CD4-positive, alpha-beta T cell treated with Interferon gamma for 1 hour (primary cell): ENCODE measurements around the gene GMDS.
"Not testable (repeated sequence)": the region's sequence is repeated elsewhere in the genome, so short reads cannot be mapped to it uniquely, and the experiment has no call there.

Source experiments
- DNase-seq: peaks from one replicate; pipeline ENCODE4 v3.0.0-alpha.2; 2020

GMDS gene

GRCh38 chr6:1850121-1850839 is 395.1 kb downstream of the GMDS start:
- DNase-seq: no peak

- no peak for DNase-seq
Measured at GRCh38 chr6:1849691-1850090, 395.7 kb downstream of the GMDS start.

- DNase-seq: no peak
Measured at GRCh38 chr6:1848752-1849151, 396.7 kb downstream of the GMDS start.

- DNase-seq: no peak
Measured at GRCh38 chr6:1846611-1847010, 398.8 kb downstream of the GMDS start.

DNA sequence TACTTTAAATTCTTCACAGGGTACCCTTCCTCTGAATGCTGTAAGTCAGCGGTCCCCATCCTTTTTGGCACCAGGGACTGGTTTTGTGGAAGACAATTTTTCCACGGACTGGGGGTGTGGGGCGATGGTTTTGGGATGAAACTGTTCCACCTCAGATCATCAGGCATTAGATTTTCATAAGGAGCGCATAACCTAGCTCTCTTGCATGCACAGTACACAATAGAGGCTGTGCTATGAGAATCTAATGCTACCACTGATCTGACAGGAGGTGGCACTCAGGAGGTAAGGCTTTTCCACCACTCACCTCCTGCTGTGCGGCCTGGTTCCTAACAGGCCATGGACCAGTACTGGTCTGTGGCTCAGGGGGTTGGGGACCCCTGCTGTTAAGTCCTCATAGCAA is 399.9 kb downstream of the GMDS start:
- not testable (repeated sequence) for DNase-seq

- no peak for DNase-seq
Measured at GRCh38 chr6:1842334-1842733, 403.1 kb downstream of the GMDS start.

- DNase-seq: no peak
Measured at GRCh38 chr6:1841136-1841535, 404.3 kb downstream of the GMDS start.

DNA sequence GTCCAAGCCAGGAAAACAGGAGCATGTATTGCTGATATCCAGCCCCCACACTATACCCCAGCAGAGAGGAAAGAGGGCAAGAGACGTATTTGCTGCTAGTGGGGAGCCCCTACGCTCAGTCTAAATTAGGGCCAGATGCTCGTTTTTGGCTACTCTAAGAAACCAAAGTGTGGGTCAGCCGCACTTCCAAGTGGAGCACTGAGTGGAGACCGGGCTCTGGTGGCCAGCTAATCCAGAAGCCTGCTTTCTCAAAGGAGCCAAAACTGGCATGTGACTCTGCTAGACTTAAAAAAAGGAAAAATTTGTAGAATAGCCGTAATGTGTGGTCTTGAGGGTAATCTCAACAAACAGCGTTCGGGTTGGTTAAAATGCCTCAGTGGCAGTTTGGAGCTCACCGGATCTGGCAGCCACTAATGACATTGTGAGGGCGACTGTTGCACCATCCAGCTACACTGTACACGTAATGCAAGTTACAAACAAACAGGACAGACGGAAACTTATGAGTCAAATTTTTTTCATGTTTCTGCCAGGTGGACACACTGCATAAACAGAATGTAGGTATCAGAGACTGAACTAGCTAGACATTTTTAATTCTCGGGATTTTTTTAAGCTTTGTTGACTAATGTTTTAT is 404.8 kb downstream of the GMDS start:
- no peak for DNase-seq

DNA sequence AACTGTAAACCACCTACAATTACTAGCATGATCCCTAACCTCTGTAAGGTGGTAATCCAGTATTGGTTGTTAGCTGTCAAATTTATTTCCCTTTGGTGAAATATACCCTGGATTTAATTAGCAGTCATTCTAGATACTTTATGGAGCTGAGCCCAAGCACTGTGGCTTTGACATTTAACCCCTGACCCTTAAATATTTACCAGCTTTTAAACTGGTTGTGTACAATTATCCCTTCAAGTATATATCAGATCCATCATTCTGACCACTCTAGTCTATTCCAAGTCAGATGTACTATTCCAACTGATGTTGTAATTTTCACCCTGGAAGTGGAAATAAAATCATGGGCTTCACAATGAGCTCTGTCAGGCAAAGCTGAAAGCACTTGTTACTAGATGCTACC is 406.0 kb downstream of the GMDS start:
- DNase-seq: no peak

DNA sequence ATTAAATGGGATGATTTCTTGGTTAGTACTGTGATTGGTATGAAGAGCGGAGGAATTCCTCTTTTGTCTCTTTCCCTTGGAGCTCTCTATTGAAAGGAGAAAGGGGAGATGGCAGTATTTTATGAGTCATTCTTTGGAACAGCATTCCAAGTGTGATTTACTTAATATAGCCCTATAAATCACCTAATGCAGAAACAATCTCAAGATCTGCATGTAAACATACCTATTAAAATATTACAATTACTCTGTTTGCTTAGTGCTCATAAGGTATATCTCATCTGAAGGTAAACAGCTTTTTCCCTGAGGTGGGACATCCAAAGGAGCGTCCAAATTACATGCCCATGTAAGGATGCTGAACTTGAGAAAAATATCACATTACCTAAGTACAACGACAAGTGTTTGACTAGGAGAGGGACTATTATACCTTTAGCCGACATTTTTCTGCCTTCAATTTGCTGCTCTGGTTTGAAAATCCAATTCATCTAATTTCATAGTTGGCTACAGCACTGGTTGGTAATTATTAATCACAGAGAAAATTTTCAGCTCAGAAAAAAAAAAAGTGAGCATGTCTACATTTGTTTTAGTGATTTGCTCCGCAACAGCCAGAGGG is 406.7 kb downstream of the GMDS start:
- DNase-seq: no peak

GRCh38 chr6:1837826-1838225 is 407.6 kb downstream of the GMDS start:
- no peak for DNase-seq

DNA sequence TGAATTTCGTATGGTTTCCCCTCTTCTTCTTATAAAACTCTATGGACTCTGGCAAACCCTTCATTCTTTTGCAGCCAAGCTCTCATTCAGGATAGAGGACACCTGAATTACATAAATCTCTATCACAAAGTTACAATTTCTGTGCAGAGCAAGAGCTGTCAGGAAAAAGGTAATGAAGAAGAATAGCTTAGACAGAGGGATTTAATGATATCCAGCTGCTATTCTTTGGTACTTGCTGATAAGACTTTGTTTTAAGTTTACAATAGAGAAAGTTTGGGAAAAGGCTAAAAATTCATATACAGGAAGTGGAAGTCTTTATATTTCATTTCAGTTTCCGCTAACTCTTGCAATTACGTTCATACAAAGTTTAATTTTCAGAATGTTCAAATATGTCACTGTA is 408.7 kb downstream of the GMDS start:
- DNase-seq: no peak

DNA sequence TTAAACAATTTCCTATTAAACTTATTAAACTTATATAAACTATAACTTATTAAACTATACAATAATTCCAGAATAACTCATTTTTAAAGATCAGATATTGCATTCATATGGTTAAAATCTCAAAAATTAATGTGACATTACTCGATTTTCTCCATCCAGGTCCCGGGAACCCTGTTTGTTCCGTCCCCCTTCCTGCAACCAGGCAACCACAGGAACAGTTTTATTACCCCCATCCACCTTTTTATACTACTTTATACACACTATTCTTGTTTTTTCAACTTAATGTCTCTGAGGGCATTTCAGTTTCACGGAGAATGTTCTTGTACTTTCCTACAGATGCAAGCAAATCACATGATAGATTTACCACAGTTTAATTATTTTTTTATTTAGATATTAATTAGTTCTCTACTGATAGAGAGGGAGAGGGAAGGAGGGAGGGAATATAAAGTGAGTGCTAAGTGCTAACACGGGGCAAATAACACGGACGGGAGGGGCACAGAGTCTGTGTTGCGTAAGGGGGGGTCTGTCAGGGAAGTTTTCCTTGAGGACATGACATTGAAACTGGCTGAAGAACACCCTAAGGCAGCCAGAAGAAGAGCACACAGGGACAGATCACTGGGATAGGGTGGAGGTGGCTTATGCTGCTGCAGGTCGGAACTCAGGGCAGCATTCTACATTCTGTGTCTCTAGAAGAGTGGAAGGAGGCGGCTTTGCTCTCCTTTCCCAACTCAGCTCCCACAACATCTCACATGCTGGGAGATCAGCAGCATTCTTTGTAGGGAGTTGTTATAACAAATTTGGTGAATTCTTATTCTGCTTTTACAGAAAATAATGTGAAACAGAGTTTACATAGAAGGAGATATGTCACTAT is 410.5 kb downstream of the GMDS start:
- no peak for DNase-seq

DNA sequence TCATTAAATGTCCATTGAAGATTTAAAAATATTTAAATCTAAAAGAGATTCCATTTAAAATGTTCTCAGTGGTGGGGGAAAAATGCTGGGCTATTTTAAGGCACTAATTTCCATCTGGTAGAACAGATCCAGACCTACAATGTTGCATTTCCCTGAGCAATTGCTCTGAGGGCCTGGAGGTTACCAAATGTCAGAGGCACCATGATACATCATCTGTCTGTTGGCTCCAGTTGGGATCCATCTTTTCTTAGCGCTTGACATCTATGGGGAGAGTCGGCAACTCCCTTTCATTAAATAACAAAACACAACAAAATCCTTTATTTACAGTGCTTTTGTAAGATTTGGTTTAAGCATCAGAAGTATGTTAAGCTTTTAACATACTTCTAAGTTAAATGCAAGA is 411.2 kb downstream of the GMDS start:
- no peak for DNase-seq

DNA sequence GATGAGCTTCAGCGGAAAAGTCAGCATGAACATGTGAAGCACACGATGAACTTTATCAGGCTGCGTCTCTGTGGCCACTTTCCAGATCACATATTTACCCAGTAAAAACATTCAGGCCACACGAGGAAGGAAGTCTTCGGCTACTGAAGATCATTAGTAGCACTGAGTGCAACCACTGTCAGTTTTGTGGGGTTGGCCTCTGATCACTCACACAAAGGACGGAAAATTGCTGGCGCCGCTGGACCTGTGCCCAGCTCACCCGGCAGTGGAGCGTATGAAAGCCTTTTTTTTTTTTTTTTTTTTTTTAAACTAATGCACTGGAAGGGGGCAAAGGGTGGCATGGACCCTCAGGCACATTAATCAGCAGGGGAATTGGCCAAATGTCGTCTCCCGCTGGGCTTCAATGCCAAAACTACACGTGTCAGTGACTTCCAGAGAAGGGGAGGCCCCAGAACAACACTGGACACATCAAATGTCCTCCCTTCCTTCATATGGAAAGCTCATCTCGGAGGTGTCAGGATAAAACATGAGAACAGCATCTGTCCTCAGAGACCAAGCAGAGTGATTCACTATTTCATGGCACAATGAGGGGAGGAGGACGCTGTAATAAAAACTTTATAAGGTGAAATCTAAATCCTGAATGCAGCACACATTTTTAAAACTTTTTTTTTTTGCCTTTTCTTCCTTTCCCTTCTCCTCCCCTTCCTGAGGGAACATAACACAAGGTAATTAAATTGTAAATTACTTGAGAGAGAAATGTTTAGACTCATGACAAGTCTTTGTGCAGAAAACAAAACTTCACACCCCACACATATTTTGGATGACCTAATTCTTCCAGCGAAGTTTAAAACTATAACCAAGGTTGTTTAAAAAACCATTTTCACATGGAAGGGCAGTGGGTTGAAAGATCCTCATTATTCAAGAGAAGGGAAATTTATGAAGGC is 412.3 kb downstream of the GMDS start:
- no peak for DNase-seq

- DNase-seq: no peak
Measured at GRCh38 chr6:1832358-1832757, 413.0 kb downstream of the GMDS start.

DNA sequence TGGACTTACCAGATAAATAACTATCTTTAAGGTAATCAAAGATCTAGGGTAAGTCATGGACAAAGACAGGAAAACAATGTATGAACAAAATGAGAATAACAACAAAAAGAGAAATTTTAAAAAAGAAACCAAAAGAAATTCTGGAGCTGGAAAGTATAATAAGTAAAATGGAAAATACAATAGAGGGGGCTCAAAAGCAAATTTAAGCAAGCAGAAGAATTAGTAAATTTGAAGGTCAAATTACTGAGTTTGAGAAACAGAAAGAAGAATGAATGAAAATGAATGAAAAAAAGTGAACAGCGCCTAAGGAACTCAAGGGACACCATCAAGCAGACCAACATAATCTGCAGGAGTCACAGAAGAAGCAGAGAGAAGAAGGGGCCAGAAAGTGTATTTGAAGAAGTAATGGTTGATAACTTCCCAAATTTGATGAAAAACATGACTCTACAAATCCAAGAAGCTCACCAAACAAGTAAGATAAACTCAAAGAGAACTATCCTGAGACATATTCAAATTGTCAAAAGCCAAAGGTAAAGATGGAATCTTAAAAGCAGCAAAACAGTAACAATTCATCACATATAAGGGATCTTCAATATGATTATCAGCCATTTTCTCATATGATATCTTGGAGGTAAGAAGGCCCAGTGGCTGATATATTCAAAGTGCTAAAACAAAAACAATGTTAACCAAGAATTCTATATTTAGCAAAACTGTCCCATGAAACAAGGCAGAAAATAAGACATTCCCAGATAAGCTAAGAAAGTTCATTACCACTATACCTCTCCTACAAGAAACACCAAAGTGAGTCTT is 417.2 kb downstream of the GMDS start:
- DNase-seq: no peak

DNA sequence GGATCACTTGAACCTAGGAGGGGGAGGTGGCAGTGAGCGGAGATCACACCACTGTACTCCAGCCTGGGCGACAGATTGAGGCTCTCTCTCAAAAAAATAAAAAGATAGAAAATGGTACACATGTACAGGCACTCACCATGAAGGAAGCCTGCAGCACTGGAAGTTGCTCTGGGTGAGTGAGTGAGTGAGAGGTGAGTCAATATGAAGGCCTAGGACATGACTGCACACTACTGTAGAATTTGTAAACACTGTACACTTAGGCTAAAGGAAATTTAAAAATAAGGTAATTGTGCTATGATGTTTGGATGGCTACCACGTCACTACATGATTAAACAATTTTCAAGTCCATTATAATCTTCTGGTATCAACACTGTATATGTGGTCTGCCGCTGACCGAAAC is 419.5 kb downstream of the GMDS start:
- DNase-seq: no peak

DNA sequence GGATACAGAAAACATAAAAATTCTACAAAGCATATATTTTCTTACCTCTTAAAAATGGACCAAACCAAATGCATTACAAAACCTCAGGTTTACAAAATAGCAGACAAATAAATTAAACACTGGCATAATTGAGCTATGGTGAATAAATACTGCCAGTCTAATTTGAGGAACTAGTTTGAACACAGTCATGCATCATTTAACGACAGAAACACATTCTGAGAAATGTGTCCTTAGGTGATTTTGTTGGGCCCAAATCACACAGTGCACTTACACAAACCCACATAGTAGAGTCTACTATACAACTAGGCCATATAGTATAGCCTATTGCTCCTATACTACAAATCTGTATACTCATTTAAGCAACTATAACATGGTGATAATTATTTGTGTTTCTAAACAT is 420.1 kb downstream of the GMDS start:
- DNase-seq: no peak

DNA sequence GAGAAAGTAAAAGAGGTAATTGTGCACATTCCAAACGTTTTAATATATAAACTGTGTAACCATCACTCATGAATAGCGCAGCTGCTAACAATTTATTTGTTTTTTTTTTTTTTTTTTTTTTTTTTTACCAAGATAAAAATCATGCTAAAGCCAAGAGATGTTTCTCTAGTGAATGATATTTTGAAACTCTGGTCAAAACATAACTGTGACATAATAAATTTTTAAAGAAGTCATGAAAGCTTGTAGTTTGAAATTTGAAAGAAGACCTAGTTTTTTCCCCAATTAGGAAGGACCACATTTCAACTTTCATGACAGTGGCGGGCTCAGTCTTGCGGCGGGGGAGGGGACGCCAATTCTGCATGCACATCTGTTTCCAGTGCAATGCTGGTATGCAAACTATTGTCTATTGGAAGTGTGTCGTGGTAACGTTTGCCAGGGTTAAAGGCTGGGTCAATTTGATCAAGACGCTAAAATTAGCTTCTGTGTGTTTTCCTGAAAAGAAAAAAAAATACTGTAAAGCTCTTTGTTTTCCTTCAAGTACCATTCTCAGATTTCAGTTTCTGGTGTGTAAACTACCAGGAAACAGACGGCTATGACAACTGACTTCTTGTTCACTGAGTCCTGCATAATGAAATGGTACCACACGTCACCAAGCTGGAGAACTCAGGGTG is 423.8 kb downstream of the GMDS start:
- no peak for DNase-seq

DNA sequence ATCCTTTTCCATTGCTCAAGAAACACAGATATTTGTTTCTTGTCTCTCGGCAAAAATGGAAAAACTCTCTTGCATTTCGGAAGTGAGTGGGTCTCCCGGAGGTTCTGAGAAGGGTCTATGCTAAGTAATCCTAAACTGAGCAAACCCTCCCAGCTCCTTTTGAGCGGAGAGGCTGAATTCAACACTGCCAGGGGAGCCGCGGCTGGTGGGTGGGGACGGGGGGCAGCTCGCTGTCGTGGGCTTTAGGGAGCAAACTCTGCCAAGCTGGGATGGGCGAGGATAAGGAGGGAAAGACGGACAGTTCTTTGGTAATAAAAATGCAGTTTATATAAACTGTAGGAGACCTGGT is 424.3 kb downstream of the GMDS start:
- DNase-seq: no peak
